WTC11 (cell line): ENCODE results near the gene RNF31. TPM values are rescaled to one million over a fixed set of nuclear protein-coding genes. Genes with fewer than 3 reads are reported as not detected.

Source experiments
- ATF1 ChIP-seq: sonication (generic); formaldehyde crosslinking; IDR thresholded peaks from 2 replicates; pipeline ENCODE4 v1.8.1; 2023; ENCODE audit warnings: mild to moderate bottlenecking, moderate library complexity, missing genetic modification reagents
- EMX1 ChIP-seq: fragments of 250-450 bp; sonication (Bioruptor Pico); IDR thresholded peaks from 2 replicates; pipeline ENCODE4 v1.8.0; 2021; ENCODE audit warnings: mild to moderate bottlenecking
- FOXK1 ChIP-seq: sonication (generic); formaldehyde crosslinking; IDR thresholded peaks from 2 replicates; pipeline ENCODE4 v1.8.0; 2022; ENCODE audit warnings: mild to moderate bottlenecking, moderate library complexity, missing genetic modification reagents
- GRHL2 ChIP-seq: fragments of 250-450 bp; sonication (Bioruptor Pico); IDR thresholded peaks from 2 replicates; pipeline ENCODE4 v1.8.0; 2022; ENCODE audit warnings: mild to moderate bottlenecking, moderate library complexity; ENCODE audit not compliant: insufficient replicate concordance, severe bottlenecking
- HMGA2 ChIP-seq: fragments of 250-450 bp; sonication (Bioruptor Pico); IDR thresholded peaks from 2 replicates; pipeline ENCODE4 v1.4.0; 2021; ENCODE audit warnings: mild to moderate bottlenecking, moderate library complexity
- IRF2 ChIP-seq: sonication (generic); formaldehyde crosslinking; IDR thresholded peaks from 2 replicates; pipeline ENCODE4 v1.8.0; 2022; ENCODE audit warnings: low read depth, missing genetic modification reagents, borderline replicate concordance
- MYBL2 ChIP-seq: sonication (generic); formaldehyde crosslinking; IDR thresholded peaks from 2 replicates; pipeline ENCODE4 v1.8.1; 2023; ENCODE audit warnings: mild to moderate bottlenecking, moderate library complexity, missing genetic modification reagents
- SOX15 ChIP-seq: fragments of 250-450 bp; sonication (Bioruptor Pico); IDR thresholded peaks from 2 replicates; pipeline ENCODE4 v1.9.0; 2021; ENCODE audit warnings: mild to moderate bottlenecking
- SP1 ChIP-seq: sonication (generic); formaldehyde crosslinking; conservative IDR thresholded peaks from 2 replicates; pipeline ENCODE4 v1.8.1; 2022; ENCODE audit warnings: missing genetic modification reagents
- ZNF232 ChIP-seq: sonication (generic); formaldehyde crosslinking; IDR thresholded peaks from 2 replicates; pipeline ENCODE4 v1.8.0; 2022; ENCODE audit warnings: mild to moderate bottlenecking, missing genetic modification reagents
- ZNF416 ChIP-seq: fragments of 250-450 bp; sonication (Bioruptor Pico); IDR thresholded peaks from 2 replicates; pipeline ENCODE4 v1.9.0; 2021; ENCODE audit warnings: mild to moderate bottlenecking, inconsistent platforms
- ZNF671 ChIP-seq: fragments of 250-450 bp; sonication (Bioruptor Pico); IDR thresholded peaks from 2 replicates; pipeline ENCODE4 v1.8.0; 2021; ENCODE audit warnings: mild to moderate bottlenecking
- total RNA-seq: library from RNA; stranded (reverse); gene quantifications from 3 replicates; pipeline ENCODE4 v1.2.3, GENCODE V29; 2021
- TF ChIP-seq, protein P1 (sequence below): fragments of 250-450 bp; sonication (Bioruptor Pico); IDR thresholded peaks from 2 replicates; pipeline ENCODE4 v1.9.0; 2021; ENCODE audit warnings: mild to moderate bottlenecking, borderline replicate concordance
- TF ChIP-seq, protein P2 (sequence below): sonication (generic); formaldehyde crosslinking; IDR thresholded peaks from 2 replicates; pipeline ENCODE4 v1.8.1; 2022; ENCODE audit warnings: mild to moderate bottlenecking, moderate library complexity, missing genetic modification reagents
- TF ChIP-seq, protein P3 (sequence below): sonication (generic); formaldehyde crosslinking; IDR thresholded peaks from 2 replicates; pipeline ENCODE4 v1.8.1; 2023; ENCODE audit warnings: mild to moderate bottlenecking, missing genetic modification reagents
- TF ChIP-seq, protein P4 (sequence below): sonication (generic); formaldehyde crosslinking; IDR thresholded peaks from 2 replicates; pipeline ENCODE4 v1.8.1; 2023; ENCODE audit warnings: mild to moderate bottlenecking, missing genetic modification reagents, moderate library complexity
- TF ChIP-seq, protein P5 (sequence below): sonication (generic); formaldehyde crosslinking; IDR thresholded peaks from 2 replicates; pipeline ENCODE4 v1.8.1; 2022; ENCODE audit warnings: low read depth, missing genetic modification reagents, borderline replicate concordance
- TF ChIP-seq, protein P6 (sequence below): sonication (generic); formaldehyde crosslinking; conservative IDR thresholded peaks from 2 replicates; pipeline ENCODE4 v1.8.1; 2022; ENCODE audit warnings: mild to moderate bottlenecking, missing genetic modification reagents
- TF ChIP-seq, protein P7 (sequence below): sonication (generic); formaldehyde crosslinking; IDR thresholded peaks from 2 replicates; pipeline ENCODE4 v1.8.1; 2023; ENCODE audit warnings: mild to moderate bottlenecking, missing genetic modification reagents, borderline replicate concordance
- TF ChIP-seq, protein P8 (sequence below): sonication (generic); formaldehyde crosslinking; conservative IDR thresholded peaks from 2 replicates; pipeline ENCODE4 v1.8.1; 2023; ENCODE audit warnings: mild to moderate bottlenecking, low read depth, missing genetic modification reagents, moderate library complexity
- TF ChIP-seq, protein P9 (sequence below): sonication (generic); formaldehyde crosslinking; IDR thresholded peaks from 2 replicates; pipeline ENCODE4 v1.8.1; 2023; ENCODE audit warnings: mild to moderate bottlenecking, missing genetic modification reagents, moderate library complexity

The RNF31 gene
- total RNA-seq, 1 experiment from 2014 or later: 86.2 TPM

DNA sequence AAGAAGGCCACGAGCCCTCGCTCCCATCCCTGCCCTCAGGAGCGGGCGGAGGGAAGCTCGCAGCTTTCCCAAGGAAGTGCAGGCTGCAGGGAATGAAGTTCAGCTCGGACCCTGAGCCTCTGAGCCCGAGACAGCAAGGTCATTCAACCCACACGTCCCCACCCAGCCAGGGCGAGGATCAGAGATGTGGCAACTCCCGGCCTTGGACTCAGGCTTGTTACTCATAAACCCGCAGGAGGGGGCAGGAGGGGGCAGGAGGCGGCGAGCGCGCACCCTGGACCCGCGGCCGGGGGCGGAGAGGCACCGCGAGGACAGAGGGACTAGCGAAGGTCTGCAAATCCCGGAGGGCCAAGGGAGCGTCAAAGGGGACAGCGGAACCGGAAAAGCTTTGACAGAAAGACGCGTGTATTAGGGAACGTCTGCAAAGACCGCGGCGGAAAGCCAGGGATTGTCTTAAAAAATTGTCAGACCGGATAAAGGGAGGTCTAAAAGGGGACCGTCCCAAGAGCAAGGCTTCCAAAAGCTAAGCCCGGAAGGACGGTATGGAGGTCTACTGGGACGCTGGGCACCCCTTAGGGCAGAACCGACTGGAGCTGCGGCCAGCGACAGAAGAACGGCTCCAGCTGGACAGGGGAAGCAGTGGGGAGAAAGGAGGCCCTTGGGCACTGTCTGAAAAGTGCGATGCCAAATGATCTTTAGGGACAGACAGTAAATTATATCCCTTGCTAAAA, 33.3 kb upstream of the RNF31 start (continued):
- TF ChIP-seq, protein P1, sequence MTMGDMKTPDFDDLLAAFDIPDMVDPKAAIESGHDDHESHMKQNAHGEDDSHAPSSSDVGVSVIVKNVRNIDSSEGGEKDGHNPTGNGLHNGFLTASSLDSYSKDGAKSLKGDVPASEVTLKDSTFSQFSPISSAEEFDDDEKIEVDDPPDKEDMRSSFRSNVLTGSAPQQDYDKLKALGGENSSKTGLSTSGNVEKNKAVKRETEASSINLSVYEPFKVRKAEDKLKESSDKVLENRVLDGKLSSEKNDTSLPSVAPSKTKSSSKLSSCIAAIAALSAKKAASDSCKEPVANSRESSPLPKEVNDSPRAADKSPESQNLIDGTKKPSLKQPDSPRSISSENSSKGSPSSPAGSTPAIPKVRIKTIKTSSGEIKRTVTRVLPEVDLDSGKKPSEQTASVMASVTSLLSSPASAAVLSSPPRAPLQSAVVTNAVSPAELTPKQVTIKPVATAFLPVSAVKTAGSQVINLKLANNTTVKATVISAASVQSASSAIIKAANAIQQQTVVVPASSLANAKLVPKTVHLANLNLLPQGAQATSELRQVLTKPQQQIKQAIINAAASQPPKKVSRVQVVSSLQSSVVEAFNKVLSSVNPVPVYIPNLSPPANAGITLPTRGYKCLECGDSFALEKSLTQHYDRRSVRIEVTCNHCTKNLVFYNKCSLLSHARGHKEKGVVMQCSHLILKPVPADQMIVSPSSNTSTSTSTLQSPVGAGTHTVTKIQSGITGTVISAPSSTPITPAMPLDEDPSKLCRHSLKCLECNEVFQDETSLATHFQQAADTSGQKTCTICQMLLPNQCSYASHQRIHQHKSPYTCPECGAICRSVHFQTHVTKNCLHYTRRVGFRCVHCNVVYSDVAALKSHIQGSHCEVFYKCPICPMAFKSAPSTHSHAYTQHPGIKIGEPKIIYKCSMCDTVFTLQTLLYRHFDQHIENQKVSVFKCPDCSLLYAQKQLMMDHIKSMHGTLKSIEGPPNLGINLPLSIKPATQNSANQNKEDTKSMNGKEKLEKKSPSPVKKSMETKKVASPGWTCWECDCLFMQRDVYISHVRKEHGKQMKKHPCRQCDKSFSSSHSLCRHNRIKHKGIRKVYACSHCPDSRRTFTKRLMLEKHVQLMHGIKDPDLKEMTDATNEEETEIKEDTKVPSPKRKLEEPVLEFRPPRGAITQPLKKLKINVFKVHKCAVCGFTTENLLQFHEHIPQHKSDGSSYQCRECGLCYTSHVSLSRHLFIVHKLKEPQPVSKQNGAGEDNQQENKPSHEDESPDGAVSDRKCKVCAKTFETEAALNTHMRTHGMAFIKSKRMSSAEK (CRISPR knock-in tag): no peak
- no peak for TF ChIP-seq ZNF232
- no peak for TF ChIP-seq ZNF416
- TF ChIP-seq, protein P2, sequence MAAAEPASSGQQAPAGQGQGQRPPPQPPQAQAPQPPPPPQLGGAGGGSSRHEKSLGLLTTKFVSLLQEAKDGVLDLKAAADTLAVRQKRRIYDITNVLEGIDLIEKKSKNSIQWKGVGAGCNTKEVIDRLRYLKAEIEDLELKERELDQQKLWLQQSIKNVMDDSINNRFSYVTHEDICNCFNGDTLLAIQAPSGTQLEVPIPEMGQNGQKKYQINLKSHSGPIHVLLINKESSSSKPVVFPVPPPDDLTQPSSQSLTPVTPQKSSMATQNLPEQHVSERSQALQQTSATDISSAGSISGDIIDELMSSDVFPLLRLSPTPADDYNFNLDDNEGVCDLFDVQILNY (CRISPR knock-in tag): no peak
- TF ChIP-seq, protein P3, sequence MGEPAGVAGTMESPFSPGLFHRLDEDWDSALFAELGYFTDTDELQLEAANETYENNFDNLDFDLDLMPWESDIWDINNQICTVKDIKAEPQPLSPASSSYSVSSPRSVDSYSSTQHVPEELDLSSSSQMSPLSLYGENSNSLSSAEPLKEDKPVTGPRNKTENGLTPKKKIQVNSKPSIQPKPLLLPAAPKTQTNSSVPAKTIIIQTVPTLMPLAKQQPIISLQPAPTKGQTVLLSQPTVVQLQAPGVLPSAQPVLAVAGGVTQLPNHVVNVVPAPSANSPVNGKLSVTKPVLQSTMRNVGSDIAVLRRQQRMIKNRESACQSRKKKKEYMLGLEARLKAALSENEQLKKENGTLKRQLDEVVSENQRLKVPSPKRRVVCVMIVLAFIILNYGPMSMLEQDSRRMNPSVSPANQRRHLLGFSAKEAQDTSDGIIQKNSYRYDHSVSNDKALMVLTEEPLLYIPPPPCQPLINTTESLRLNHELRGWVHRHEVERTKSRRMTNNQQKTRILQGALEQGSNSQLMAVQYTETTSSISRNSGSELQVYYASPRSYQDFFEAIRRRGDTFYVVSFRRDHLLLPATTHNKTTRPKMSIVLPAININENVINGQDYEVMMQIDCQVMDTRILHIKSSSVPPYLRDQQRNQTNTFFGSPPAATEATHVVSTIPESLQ (CRISPR knock-in tag): no peak
- no peak; the same call in 1 of the 2 replicates for TF ChIP-seq MYBL2 (CRISPR knock-in tag)
- no peak for TF ChIP-seq IRF2 (CRISPR knock-in tag)
- TF ChIP-seq ZNF671 (CRISPR knock-in tag): no peak
- no peak for TF ChIP-seq GRHL2 (CRISPR knock-in tag)
- no peak for TF ChIP-seq HMGA2 (CRISPR knock-in tag)
- TF ChIP-seq, protein P4, sequence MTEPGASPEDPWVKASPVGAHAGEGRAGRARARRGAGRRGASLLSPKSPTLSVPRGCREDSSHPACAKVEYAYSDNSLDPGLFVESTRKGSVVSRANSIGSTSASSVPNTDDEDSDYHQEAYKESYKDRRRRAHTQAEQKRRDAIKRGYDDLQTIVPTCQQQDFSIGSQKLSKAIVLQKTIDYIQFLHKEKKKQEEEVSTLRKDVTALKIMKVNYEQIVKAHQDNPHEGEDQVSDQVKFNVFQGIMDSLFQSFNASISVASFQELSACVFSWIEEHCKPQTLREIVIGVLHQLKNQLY (CRISPR knock-in tag): no peak
- TF ChIP-seq, protein P5, sequence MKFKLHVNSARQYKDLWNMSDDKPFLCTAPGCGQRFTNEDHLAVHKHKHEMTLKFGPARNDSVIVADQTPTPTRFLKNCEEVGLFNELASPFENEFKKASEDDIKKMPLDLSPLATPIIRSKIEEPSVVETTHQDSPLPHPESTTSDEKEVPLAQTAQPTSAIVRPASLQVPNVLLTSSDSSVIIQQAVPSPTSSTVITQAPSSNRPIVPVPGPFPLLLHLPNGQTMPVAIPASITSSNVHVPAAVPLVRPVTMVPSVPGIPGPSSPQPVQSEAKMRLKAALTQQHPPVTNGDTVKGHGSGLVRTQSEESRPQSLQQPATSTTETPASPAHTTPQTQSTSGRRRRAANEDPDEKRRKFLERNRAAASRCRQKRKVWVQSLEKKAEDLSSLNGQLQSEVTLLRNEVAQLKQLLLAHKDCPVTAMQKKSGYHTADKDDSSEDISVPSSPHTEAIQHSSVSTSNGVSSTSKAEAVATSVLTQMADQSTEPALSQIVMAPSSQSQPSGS (CRISPR knock-in tag): no peak
- TF ChIP-seq, protein P6, sequence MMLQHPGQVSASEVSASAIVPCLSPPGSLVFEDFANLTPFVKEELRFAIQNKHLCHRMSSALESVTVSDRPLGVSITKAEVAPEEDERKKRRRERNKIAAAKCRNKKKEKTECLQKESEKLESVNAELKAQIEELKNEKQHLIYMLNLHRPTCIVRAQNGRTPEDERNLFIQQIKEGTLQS (CRISPR knock-in tag): no peak
- TF ChIP-seq, protein P7, sequence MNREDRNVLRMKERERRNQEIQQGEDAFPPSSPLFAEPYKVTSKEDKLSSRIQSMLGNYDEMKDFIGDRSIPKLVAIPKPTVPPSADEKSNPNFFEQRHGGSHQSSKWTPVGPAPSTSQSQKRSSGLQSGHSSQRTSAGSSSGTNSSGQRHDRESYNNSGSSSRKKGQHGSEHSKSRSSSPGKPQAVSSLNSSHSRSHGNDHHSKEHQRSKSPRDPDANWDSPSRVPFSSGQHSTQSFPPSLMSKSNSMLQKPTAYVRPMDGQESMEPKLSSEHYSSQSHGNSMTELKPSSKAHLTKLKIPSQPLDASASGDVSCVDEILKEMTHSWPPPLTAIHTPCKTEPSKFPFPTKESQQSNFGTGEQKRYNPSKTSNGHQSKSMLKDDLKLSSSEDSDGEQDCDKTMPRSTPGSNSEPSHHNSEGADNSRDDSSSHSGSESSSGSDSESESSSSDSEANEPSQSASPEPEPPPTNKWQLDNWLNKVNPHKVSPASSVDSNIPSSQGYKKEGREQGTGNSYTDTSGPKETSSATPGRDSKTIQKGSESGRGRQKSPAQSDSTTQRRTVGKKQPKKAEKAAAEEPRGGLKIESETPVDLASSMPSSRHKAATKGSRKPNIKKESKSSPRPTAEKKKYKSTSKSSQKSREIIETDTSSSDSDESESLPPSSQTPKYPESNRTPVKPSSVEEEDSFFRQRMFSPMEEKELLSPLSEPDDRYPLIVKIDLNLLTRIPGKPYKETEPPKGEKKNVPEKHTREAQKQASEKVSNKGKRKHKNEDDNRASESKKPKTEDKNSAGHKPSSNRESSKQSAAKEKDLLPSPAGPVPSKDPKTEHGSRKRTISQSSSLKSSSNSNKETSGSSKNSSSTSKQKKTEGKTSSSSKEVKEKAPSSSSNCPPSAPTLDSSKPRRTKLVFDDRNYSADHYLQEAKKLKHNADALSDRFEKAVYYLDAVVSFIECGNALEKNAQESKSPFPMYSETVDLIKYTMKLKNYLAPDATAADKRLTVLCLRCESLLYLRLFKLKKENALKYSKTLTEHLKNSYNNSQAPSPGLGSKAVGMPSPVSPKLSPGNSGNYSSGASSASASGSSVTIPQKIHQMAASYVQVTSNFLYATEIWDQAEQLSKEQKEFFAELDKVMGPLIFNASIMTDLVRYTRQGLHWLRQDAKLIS (CRISPR knock-in tag): no peak
- no peak for TF ChIP-seq SOX15
- TF ChIP-seq, protein P8, sequence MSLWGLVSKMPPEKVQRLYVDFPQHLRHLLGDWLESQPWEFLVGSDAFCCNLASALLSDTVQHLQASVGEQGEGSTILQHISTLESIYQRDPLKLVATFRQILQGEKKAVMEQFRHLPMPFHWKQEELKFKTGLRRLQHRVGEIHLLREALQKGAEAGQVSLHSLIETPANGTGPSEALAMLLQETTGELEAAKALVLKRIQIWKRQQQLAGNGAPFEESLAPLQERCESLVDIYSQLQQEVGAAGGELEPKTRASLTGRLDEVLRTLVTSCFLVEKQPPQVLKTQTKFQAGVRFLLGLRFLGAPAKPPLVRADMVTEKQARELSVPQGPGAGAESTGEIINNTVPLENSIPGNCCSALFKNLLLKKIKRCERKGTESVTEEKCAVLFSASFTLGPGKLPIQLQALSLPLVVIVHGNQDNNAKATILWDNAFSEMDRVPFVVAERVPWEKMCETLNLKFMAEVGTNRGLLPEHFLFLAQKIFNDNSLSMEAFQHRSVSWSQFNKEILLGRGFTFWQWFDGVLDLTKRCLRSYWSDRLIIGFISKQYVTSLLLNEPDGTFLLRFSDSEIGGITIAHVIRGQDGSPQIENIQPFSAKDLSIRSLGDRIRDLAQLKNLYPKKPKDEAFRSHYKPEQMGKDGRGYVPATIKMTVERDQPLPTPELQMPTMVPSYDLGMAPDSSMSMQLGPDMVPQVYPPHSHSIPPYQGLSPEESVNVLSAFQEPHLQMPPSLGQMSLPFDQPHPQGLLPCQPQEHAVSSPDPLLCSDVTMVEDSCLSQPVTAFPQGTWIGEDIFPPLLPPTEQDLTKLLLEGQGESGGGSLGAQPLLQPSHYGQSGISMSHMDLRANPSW (CRISPR knock-in tag): no peak
- TF ChIP-seq FOXK1 (CRISPR knock-in tag): 0 out of 2 replicates have a peak, but pooled peaks have one; percentile 23
- no peak for TF ChIP-seq EMX1 (CRISPR knock-in tag)
- TF ChIP-seq, protein P9, sequence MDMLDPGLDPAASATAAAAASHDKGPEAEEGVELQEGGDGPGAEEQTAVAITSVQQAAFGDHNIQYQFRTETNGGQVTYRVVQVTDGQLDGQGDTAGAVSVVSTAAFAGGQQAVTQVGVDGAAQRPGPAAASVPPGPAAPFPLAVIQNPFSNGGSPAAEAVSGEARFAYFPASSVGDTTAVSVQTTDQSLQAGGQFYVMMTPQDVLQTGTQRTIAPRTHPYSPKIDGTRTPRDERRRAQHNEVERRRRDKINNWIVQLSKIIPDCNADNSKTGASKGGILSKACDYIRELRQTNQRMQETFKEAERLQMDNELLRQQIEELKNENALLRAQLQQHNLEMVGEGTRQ (CRISPR knock-in tag): peak; percentile 47; the same call in 1 of the 2 replicates
- TF ChIP-seq ATF1 (CRISPR knock-in tag): no peak
- TF ChIP-seq SP1 (CRISPR knock-in tag): no peak
